Neural progenitor cell (in vitro differentiated cells): ENCODE results near the gene ADGB. TPM values are rescaled to one million over a fixed set of nuclear protein-coding genes. Genes with fewer than 3 reads are reported as not detected.

ENCODE experiments used
- DNase-seq: peaks from one replicate; pipeline ENCODE4 v3.0.0-alpha.2; 2016; ENCODE audit warnings: low spot score
- H2AFZ ChIP-seq: fragments of 200-600 bp; sonication (generic); replicated peaks from 2 replicates; pipeline ENCODE4 v1.6.1; 2016; ENCODE audit warnings: antibody characterized with exemption
- H3F3A ChIP-seq: fragments of 200-600 bp; sonication (generic); 2 replicates; pipeline ENCODE4 v1.6.1; 2016; ENCODE audit warnings: antibody characterized with exemption, low read depth
- H3K27ac ChIP-seq: fragments of 200-600 bp; sonication (generic); 2 replicates; pipeline ENCODE4 v1.5.1; 2016; ENCODE audit warnings: mild to moderate bottlenecking
- H3K27me3 ChIP-seq: fragments of 200-600 bp; sonication (generic); 2 replicates; pipeline ENCODE4 v1.6.1; 2016; ENCODE audit warnings: mild to moderate bottlenecking, moderate library complexity
- H3K36me3 ChIP-seq: fragments of 200-600 bp; sonication (generic); 2 replicates; pipeline ENCODE4 v1.5.1; 2016
- H3K4me1 ChIP-seq: fragments of 200-600 bp; sonication (generic); 2 replicates; pipeline ENCODE4 v1.6.1; 2016; ENCODE audit warnings: mixed run types
- H3K4me2 ChIP-seq: fragments of 200-600 bp; sonication (generic); 2 replicates; pipeline ENCODE4 v1.6.1; 2016
- H3K4me3 ChIP-seq: fragments of 200-600 bp; sonication (generic); 2 replicates; pipeline ENCODE4 v1.5.1; 2016
- H3K79me2 ChIP-seq: fragments of 200-600 bp; sonication (generic); 2 replicates; pipeline ENCODE4 v1.6.1; 2016; ENCODE audit warnings: low read depth
- H3K9ac ChIP-seq: fragments of 200-600 bp; sonication (generic); 2 replicates; pipeline ENCODE4 v1.6.1; 2016
- H3K9me3 ChIP-seq: fragments of 200-600 bp; sonication (generic); 2 replicates; pipeline ENCODE4 v1.5.1; 2016; ENCODE audit warnings: low read depth
- H4K20me1 ChIP-seq: fragments of 200-600 bp; sonication (generic); 2 replicates; pipeline ENCODE4 v1.6.1; 2016; ENCODE audit warnings: low read depth
- H3K27ac Mint-ChIP-seq: 3 replicates; pipeline ENCODE4 v1.8.0; 2021; ENCODE audit warnings: mixed read lengths
- H3K27me3 Mint-ChIP-seq: 2 replicates; pipeline ENCODE4 v1.8.0; 2022; ENCODE audit warnings: low read depth, mild to moderate bottlenecking, inconsistent platforms, moderate library complexity, mixed read lengths; ENCODE audit not compliant: insufficient read depth
- H3K36me3 Mint-ChIP-seq: 3 replicates; pipeline ENCODE4 v1.8.0; 2021; ENCODE audit warnings: mixed read lengths
- H3K4me1 Mint-ChIP-seq: 3 replicates; pipeline ENCODE4 v1.8.0; 2021; ENCODE audit warnings: mixed read lengths
- H3K4me3 Mint-ChIP-seq: 3 replicates; pipeline ENCODE4 v1.8.0; 2021; ENCODE audit warnings: mild to moderate bottlenecking, moderate library complexity, mixed read lengths
- H3K9me3 Mint-ChIP-seq: 3 replicates; pipeline ENCODE4 v1.8.0; 2020; ENCODE audit warnings: mixed read lengths
- EZH2 ChIP-seq: fragments of 200-600 bp; sonication (generic); IDR thresholded peaks from 2 replicates; pipeline ENCODE4 v1.6.1; 2017; ENCODE audit warnings: antibody characterized with exemption, mild to moderate bottlenecking, moderate library complexity
- EZH2phosphoT487 ChIP-seq: fragments of 200-600 bp; sonication (generic); IDR thresholded peaks from 2 replicates; pipeline ENCODE4 v1.6.1; 2017; ENCODE audit warnings: antibody characterized with exemption
- total RNA-seq: library from RNA; depleted of rRNA; stranded (reverse); fragments of >200 nt; gene quantifications from 2 replicates; pipeline ENCODE4 v1.2.3, GENCODE V29; 2015; ENCODE audit warnings: low replicate concordance
- TF ChIP-seq, protein P1 (sequence below): fragments of 200-600 bp; sonication (generic); IDR thresholded peaks from 2 replicates; pipeline ENCODE4 v1.5.1; 2017; ENCODE audit warnings: antibody characterized with exemption, mild to moderate bottlenecking

The ADGB gene
- total RNA-seq, 1 donor from 2014 or later: not detected

DNA sequence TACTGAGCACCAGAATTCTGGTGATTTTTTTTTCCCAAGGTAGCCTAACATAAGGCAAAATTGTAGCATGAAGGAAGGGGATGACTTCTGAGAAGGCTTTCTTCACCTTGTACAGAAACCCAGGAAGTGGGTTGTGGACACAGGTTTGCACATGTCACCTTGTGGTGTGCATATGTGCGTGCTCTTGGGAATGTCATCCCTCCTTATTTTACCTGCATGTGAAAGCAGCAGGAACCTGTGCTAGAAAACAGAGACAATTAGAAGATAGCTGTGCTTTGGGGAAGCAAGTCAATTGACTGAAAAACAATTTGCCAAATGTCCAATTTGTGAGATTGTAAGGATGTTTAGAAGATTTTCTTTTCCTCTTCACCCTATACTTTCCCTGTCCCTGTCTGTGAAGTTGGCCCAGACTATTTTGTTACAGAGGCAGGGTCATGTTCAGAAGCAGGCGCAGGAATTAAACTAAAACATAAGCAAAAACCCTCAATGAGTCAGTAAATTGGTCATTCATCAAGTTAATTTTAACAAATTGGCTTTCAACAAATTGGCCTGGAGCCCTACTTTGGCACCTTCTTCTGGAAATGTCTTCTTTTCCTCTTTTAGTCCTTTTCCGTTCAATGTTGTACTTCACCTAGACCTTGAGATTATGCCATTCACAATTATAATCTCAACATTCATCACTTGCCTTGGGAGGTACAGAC is 261.2 kb downstream of the ADGB start:
- H4K20me1 ChIP-seq: no peaks in the 10 kb centered on the region
- no peaks in the 10 kb centered on the region for H3K79me2 ChIP-seq
- no peak for TF ChIP-seq EZH2
- TF ChIP-seq, protein P1, sequence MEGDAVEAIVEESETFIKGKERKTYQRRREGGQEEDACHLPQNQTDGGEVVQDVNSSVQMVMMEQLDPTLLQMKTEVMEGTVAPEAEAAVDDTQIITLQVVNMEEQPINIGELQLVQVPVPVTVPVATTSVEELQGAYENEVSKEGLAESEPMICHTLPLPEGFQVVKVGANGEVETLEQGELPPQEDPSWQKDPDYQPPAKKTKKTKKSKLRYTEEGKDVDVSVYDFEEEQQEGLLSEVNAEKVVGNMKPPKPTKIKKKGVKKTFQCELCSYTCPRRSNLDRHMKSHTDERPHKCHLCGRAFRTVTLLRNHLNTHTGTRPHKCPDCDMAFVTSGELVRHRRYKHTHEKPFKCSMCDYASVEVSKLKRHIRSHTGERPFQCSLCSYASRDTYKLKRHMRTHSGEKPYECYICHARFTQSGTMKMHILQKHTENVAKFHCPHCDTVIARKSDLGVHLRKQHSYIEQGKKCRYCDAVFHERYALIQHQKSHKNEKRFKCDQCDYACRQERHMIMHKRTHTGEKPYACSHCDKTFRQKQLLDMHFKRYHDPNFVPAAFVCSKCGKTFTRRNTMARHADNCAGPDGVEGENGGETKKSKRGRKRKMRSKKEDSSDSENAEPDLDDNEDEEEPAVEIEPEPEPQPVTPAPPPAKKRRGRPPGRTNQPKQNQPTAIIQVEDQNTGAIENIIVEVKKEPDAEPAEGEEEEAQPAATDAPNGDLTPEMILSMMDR: no peak
- TF ChIP-seq EZH2phosphoT487: no peak
- H3K36me3 Mint-ChIP-seq: no peaks in the 10 kb centered on the region
- peaks cover 8% of the 10 kb centered on the region for H3K4me1 ChIP-seq
- DNase-seq: no peak
- no peak overlapping the region for H3K27ac ChIP-seq
- H3K27ac Mint-ChIP-seq: no peak overlapping the region
- no peak overlapping the region for H3K4me2 ChIP-seq
- H3K9me3 ChIP-seq: no peaks in the 10 kb centered on the region
- H3K9ac ChIP-seq: no peak overlapping the region
- H3K9me3 Mint-ChIP-seq: no peaks in the 10 kb centered on the region
- H3K27me3 Mint-ChIP-seq: no peaks in the 10 kb centered on the region
- no peaks in the 10 kb centered on the region for H3K27me3 ChIP-seq
- H3K4me1 Mint-ChIP-seq: peaks cover 9% of the 10 kb centered on the region
- H3F3A ChIP-seq: peaks cover 4% of the 10 kb centered on the region
- H2AFZ ChIP-seq: no peak overlapping the region
- no peaks in the 10 kb centered on the region for H3K36me3 ChIP-seq
- no peak overlapping the region for H3K4me3 ChIP-seq
- no peak overlapping the region for H3K4me3 Mint-ChIP-seq

DNA sequence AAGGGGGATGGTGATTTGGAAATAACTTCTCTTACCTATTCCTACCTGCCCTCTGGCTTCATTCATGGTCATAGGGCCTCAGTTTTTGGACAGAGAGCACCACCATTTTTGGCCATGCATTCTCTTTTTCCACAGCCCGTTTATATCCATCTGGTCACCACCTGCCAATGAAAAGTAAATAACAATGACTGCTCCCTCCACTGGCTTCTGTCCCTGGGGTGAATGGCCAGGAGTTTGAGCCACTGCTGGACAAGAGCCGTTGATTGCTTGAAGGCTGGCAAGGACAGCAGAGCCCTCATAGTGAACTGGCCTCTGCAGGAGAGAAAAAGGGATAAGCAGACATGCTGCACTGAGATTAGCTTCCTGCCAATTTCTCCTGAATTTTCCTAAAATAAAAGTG is 261.8 kb downstream of the ADGB start:
- Mint-ChIP-seq H3K27ac (no peak overlapping the region), H3K4me3 (no peak overlapping the region), H3K9me3 (no peaks in the 10 kb centered on the region), H3K27me3 (no peaks in the 10 kb centered on the region), H3K4me1 (peaks cover 9% of the 10 kb centered on the region), H3K36me3 (no peaks in the 10 kb centered on the region)
- Histone ChIP-seq H3K4me1 (peaks cover 8% of the 10 kb centered on the region), H3K4me2 (no peak overlapping the region), H3K9me3 (no peaks in the 10 kb centered on the region), H4K20me1 (no peaks in the 10 kb centered on the region), H3K79me2 (no peaks in the 10 kb centered on the region), H3K27me3 (no peaks in the 10 kb centered on the region), H3K4me3 (no peak overlapping the region), H3K27ac (no peak overlapping the region), H3K36me3 (no peaks in the 10 kb centered on the region), H3K9ac (no peak overlapping the region), H3F3A (peaks cover 4% of the 10 kb centered on the region), H2AFZ (no peak overlapping the region)
- TF ChIP-seq EZH2: no peak
- TF ChIP-seq EZH2phosphoT487: no peak
- TF ChIP-seq, protein P1: no peak
- DNase-seq: no peak

DNA sequence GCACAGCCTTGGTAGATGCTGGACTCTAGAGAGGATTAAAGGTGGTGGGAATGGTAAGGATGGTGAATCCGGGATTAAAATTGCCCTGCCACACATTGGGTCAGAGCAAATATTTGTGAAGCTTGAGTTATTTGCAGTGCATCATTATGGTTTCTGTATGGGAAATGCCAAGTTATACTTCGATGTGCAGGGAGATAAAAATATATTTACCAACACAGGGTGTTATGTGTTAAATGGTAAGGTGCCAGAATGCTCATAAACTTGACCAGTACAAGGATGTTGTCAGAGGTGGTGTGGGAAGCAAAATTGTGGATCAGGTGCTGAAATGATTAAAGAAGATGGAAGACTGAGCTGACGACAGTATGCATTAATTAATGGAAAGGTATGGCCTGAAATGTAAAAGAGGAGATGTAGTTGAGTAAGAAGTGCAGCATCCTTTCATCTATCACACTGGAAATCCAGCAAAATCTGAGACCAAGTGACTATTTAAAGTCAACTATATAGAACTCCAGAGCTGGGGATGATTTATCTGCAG is 262.3 kb downstream of the ADGB start:
- Histone ChIP-seq H3K36me3 (no peaks in the 10 kb centered on the region), H2AFZ (no peak overlapping the region), H3K9ac (no peak overlapping the region), H3K4me3 (no peak overlapping the region), H3K4me2 (no peak overlapping the region), H3F3A (peaks cover 4% of the 10 kb centered on the region), H3K4me1 (peaks cover 8% of the 10 kb centered on the region), H3K79me2 (no peaks in the 10 kb centered on the region), H3K27me3 (no peaks in the 10 kb centered on the region), H4K20me1 (no peaks in the 10 kb centered on the region), H3K9me3 (no peaks in the 10 kb centered on the region), H3K27ac (no peak overlapping the region)
- Mint-ChIP-seq H3K27ac (no peak overlapping the region), H3K4me1 (peaks cover 9% of the 10 kb centered on the region), H3K9me3 (no peaks in the 10 kb centered on the region), H3K36me3 (no peaks in the 10 kb centered on the region), H3K27me3 (no peaks in the 10 kb centered on the region), H3K4me3 (no peak overlapping the region)
- no peak for TF ChIP-seq EZH2
- TF ChIP-seq, protein P1: no peak
- no peak for TF ChIP-seq EZH2phosphoT487
- no peak for DNase-seq
